NCI-H524 treated with DMSO at 0.1 percent for 48 hours (cell line): ENCODE data around the gene G0S2.
"Not testable (repeated sequence)": the region's sequence is repeated elsewhere in the genome, so short reads cannot be mapped to it uniquely, and the experiment has no call there.

Source experiments
- DNase-seq: peaks from one replicate; lab custom pipeline; 2025; lab: John Stamatoyannopoulos, UW

Gene G0S2

DNA sequence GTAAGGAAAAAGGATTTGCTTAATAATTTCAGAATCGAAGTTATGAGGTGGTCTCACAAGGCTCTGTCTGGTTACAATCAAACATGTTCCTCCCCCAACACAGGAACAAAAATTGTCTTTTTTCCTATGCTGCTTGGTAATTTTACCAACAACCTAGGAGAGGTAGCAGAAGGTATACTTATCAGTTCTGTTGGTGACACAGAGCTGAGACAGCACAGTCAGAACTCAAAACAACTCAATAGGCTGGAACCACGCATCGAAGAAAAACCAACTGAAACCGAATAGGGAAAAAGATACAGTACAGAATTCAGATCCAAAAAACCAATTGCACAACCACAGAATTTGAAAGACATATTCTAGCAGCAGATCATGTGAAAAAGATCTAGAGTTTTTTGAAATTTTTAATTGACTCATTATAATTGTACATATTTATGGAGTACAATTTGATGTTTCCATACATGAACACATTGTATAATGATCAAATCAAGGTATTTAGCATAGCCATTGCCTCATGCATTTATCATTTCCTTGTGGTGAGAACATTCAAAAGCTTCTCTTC, 3.8 kb downstream of the G0S2 start:
- DNase-seq: no peak

DNA sequence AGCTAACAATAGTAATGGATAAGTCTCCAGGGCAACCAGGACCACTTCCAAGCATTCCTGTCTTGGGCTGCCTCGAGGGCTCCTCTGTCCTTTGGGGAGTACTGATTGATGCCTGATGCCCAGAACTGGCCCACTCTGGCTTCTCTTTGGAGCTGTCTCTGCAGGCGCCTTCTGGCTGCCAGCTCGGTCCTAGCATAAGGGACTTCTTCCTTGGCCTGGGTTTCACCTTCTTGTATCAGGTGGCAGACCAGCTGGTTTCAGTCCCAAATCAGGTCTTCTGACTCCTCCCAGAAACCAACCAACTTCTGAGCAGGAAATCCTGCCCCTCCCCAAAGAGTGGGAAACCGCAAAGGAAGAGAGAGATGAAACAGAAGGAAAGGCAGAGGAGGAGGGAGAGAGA, 10.6 kb downstream of the G0S2 start:
- no peak for DNase-seq

DNA sequence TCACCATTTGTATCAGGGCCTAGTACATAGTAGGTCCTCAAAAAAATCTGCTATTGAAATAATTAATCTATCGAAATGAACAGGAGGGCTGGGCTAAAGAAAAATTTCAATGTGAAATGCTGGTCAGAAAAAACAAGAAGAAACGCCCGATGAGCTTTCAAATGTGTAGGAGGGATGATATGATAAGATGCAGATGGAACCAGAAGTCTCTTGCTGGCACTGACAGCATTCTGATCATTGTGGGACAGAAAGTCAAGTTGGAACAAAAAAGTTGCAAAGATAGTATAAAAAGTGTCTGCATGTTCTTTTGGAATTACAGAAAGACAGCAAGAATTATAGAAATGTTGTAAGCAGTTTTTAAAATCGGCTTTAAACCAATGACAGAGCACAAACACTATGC, 11.1 kb downstream of the G0S2 start:
- no peak for DNase-seq

DNA sequence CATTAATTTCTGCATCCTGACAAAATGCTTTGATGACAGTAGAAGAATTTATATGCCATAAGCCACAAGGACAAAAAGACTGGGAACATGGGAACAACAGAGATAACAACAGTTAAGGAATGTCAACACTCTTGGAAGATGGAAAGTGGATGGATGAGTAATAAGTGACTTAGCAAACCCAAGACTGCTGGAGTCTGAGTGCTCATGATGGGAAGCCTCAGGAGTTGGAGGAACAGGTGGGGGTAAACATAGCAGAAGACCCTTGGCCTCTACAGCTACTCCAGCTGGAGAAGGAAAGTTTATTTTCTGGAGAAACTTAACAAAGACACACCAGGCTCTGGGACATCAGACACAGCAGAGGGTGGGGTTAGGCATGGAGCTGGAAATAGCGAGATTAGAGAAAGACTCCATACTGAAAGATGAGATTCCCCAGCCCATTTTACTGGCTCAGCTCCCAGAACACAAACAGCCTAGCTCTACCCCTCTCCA, 13.6 kb downstream of the G0S2 start:
- no peak for DNase-seq

GRCh38 chr1:209689477-209689876, 14.3 kb downstream of the G0S2 start:
- DNase-seq: no peak

DNA sequence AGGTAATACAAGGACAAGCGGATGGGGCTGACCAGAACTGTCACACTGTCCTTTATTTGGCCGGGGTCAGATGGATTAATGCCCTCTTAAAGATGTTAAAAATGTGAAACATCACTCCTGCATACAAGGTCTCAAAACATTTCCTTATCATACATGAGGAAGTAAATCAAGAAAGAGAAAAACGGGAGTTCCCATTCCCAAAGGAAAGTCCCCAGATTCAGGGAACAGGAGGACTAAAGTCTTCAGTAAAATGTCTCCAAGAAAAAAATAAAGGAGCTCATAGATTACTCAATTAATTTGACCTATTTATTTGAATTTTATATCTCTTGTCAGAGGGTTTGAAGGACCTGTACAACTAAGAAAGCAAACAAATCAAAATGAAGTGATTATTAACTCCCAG, 16.0 kb downstream of the G0S2 start:
- DNase-seq: no peak

DNA sequence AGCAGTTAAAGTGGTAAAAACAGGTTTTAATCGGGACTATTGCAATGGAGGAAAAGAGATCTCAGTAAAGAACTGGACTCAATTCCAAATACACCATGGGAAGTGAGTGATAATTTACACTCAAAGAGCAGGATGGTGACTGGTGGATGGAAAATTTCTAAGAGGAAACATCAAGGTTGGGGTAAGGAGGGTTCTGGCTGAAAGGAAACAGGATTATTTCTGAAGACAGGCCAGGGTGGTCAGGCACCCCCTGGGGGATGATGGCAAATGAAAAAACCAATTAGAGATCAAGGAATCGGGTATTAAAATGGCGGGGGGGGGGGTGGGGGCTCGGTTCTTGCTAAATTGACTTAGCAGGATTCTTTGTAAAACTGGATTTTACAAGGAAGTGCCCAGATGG, 17.1 kb downstream of the G0S2 start:
- DNase-seq: no peak

DNA sequence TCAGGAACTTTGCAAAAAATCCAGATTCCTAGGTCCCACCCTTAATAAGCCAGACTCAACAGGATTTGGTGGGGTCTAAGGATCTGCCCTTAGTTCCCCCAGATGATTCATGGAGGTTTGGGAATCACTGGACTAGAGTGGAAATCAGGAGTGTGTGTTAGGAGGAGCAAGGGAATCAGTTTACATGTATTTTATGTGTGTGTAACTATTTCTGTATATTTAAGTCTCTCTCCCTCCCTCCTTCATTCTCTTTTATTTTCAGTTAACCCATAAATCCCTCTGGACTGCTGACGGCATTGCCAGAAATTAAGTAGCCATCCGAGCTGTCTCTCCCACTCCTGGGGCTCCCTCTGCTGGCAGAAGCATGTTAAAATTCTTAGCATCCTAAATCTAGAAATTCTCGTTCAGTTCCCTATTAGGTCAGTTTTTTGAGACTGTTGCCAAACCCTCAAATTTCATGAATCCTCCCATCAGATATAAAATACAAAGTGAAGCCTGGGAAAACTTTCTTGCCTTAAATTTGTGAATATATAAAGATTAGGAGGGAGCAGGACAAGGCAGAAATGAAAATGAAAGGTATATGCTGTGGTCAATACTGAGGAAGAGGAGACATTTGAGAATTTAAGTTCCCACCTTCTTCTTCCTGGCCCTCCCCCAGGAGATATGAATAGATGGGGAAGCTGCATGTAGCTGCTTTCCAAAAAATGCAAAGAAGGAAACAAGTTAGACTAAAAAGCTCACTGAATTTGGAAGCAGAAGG, 17.7 kb downstream of the G0S2 start:
- DNase-seq: no peak

DNA sequence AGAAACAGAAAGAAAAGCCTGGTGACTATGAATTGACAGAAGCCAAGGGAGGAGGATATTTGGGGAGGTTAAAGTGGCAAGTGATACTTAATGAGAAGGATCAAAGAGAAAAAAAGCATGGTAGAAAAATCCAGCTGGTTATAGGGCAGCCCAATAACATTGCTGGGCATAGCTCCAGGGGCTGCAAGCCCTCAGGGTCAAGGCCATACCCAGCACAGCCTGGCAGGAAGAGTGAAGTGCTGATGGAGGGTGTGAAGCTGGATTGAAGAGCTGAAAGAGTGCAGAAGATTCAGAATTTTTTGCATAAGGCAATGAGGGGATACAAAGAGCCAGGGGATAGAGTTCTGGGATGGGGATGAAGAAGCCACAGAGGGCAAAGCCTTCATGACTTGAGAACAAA, 21.5 kb downstream of the G0S2 start:
- DNase-seq: no peak

- DNase-seq: no peak
These were observed 21.9 kb downstream of the G0S2 start for GRCh38 chr1:209697126-209697525.

DNA sequence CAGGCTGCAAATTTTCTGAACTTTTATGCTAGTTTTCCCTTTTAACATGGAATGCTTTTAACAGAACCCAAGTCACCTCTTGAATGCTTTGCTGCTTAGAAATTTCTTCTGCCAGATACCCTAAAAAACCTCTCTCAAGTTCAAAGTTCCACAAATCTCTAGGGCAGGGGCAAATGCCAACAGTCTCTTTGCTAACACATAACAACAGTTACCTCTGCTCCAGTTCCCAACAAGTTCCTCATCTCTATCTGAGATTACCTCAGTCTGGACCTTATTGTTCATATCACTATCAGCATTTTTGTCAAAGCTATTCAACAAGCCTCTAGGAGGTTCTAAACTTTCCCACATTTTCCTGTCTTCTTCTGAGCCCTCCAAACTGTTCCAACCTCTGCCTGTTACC, 25.5 kb downstream of the G0S2 start:
- DNase-seq: not testable (repeated sequence)

- DNase-seq: no peak
These were observed 27.6 kb downstream of the G0S2 start for GRCh38 chr1:209702832-209703231.

DNA sequence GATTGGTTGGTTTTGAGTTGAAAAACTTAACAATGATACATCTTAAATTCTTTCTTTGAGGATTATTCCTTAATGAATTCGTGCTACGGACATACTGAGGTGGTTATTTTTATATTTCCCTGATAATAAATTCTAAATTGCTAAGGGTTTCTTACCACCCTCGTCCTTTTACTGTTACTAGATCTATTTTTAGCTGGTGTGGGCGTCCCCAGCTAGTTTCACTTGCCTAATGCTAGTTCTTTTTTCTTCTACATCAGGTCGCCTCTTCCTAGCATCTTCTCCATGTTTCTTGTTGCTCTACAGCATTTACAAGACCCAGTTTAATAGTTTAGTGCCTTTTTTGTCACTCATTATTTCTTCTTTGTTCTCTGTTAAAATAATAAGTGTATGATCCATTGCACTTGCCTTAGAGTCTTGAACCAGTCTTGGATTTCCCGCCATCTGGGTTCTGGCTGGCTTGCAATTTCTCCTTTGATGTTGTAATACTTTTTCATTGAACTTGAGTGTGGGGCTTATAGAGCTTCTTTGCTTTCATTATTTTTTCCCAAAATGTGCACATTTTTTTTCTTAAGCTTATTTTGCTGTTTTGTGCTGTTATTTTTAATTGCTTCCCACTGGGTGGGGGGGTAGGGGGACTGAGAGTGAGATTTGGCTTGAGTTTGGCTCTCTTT, 28.8 kb downstream of the G0S2 start:
- DNase-seq: no peak

DNA sequence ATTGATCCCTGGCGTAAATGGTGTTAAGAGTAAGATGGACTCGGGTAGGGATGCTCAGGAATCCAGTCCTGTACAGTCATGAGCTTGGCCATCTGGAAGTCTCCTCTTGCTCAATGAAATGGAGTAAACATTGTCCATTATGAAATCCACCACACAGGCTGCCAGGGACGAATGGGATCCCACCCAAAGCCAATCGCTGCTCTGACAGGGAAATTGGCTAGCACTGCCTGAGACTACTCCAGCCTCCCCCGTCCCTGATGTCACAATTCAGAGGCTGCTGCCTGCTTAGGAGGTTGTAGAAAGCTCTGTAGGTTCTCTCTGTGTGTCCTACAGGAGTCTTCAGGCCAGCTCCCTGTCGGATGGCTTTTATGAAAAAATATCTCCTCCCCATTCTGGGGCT, 29.4 kb downstream of the G0S2 start, which contains the start of gene HSD11B1:
HSD11B1 (plus strand) TSS at position 263 of the 400 bp plus-strand sequence; CDS start at position 360, 97 bp downstream.
- no peak for DNase-seq

- no peak for DNase-seq
These were observed 29.9 kb downstream of the G0S2 start for GRCh38 chr1:209705033-209705598.

- no peak for DNase-seq
These were observed 31.4 kb downstream of the G0S2 start for GRCh38 chr1:209706622-209707021.

DNA sequence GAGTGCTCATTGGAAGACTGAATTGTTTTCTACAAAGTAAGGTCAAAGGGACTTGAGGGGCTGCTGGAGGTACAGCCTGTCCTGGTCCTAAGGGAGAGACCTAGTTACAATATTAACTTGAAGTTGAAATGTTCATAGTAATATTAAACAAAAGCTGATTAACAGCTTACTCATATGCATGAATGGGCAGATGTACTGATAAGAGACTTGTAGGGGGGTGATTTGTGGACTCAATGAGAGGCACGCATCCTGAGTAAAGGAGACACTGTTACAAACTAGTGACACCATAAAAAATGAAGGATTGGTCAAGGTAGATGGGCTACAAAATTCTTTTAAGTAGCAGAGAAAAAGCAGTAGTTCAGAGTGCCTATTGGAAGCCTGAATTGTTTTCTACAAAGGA, 32.1 kb downstream of the G0S2 start:
- DNase-seq: no peak

- DNase-seq: no peak
These were observed 33.1 kb downstream of the G0S2 start for GRCh38 chr1:209708297-209708696.

GRCh38 chr1:209710093-209710492, 34.9 kb downstream of the G0S2 start:
- no peak for DNase-seq

GRCh38 chr1:209710847-209711246, 35.6 kb downstream of the G0S2 start:
- DNase-seq: no peak

DNA sequence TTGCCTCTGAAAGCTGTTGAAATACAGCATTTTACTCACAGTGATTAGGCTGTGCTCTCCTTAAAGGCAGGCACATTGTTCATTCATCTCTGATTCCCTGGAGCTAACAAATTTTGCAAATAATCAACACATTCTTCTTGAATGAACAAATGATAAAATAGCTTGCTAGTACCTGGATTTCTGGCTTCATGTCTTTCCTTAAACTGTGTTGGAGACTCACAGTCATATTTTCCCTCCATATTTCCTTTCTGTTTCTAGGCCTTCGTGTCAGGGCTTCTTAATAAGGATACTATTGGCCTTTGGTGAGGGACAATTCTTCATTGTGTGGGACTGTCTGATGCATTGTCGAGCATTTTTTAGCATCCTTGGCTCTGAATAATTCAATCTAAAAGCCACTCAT, 39.1 kb downstream of the G0S2 start:
- no peak for DNase-seq

GRCh38 chr1:209715314-209715713, 40.1 kb downstream of the G0S2 start:
- DNase-seq: no peak

DNA sequence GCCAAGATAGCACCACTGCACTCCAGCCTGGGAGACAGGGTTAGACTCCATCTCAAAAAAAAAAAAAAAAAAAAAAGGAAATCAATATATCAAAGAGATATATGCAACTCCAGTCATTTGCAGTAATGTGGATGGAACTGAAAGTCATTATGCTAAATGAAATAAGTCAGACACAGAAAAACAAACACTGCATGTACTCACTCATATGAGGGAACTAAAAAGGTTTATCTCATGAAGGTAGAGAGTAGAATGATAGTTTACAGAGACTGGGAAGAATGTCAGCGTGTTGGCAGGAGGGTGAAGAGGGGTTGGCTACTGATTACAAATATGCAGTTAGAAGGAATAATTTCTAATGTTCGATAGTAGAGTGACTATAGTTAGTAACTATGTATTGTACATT, 42.6 kb downstream of the G0S2 start:
- no peak for DNase-seq
